ENCODE data around the gene F2R. TPM values are rescaled to one million over a fixed set of nuclear protein-coding genes. Genes with fewer than 3 reads are reported as not detected.

The F2R gene
- total and polyA plus RNA-seq, 2 donors from 2014 or later = 14.6 to 15.3 TPM

- Histone ChIP-seq H3K36me3 (ENCODE audit: control insufficient read depth in 2 of 3, insufficient read depth in 3 of 3, low read length in 3 of 3) (no peaks in the 10 kb centered on the region), H3K27me3 (ENCODE audit: control insufficient read depth, insufficient read depth, low read length) (no peaks in the 10 kb centered on the region), H3K9me3 (ENCODE audit: control insufficient read depth in 2 of 3, insufficient read depth in 1 of 3, low read length in 3 of 3) (no peaks in the 10 kb centered on the region), H3K4me1 (ENCODE audit: control insufficient read depth in 2 of 3, insufficient read depth in 2 of 3, low read depth in 1 of 3, low read length in 3 of 3) (peaks cover 0 to 11% (median 5%) of the 10 kb centered on the region in 3 donors), H3K4me3 (ENCODE audit: low read length in 3 of 3) (no peak overlapping the region), H3K27ac (ENCODE audit: low read depth in 2 of 2, low read length in 2 of 2) (peak overlapping the region; percentile 3 to 7), H3K9ac (ENCODE audit: low read length in 3 of 3) (no peak overlapping the region)
- intact Hi-C loops (cut with DNase I) = no loop called here
- DNase-seq = no peak
- TF ChIP-seq, protein P1, sequence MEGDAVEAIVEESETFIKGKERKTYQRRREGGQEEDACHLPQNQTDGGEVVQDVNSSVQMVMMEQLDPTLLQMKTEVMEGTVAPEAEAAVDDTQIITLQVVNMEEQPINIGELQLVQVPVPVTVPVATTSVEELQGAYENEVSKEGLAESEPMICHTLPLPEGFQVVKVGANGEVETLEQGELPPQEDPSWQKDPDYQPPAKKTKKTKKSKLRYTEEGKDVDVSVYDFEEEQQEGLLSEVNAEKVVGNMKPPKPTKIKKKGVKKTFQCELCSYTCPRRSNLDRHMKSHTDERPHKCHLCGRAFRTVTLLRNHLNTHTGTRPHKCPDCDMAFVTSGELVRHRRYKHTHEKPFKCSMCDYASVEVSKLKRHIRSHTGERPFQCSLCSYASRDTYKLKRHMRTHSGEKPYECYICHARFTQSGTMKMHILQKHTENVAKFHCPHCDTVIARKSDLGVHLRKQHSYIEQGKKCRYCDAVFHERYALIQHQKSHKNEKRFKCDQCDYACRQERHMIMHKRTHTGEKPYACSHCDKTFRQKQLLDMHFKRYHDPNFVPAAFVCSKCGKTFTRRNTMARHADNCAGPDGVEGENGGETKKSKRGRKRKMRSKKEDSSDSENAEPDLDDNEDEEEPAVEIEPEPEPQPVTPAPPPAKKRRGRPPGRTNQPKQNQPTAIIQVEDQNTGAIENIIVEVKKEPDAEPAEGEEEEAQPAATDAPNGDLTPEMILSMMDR (IDR thresholded peaks at IDR 0.05; ENCODE audit: borderline replicate concordance, extremely low read depth, insufficient read depth) = no peak
- peak; percentile 21 for FAIRE-seq
Observed at GRCh38 chr5:76683816-76684731, 31.9 kb upstream of the F2R start.

GRCh38 chr5:76684756-76685519 lies 31.0 kb upstream of the F2R start:
- H3K9ac ChIP-seq (ENCODE audit: low read length in 3 of 3) = no peak overlapping the region
- H3K27ac ChIP-seq (ENCODE audit: low read depth in 2 of 2, low read length in 2 of 2) = peak overlapping the region in 1 of 2 donors; percentile 7
- H3K9me3 ChIP-seq (ENCODE audit: control insufficient read depth in 2 of 3, insufficient read depth in 1 of 3, low read length in 3 of 3) = no peaks in the 10 kb centered on the region
- peaks cover 0 to 11% (median 5%) of the 10 kb centered on the region in 3 donors for H3K4me1 ChIP-seq (ENCODE audit: control insufficient read depth in 2 of 3, insufficient read depth in 2 of 3, low read depth in 1 of 3, low read length in 3 of 3)
- H3K36me3 ChIP-seq (ENCODE audit: control insufficient read depth in 2 of 3, insufficient read depth in 3 of 3, low read length in 3 of 3) = no peaks in the 10 kb centered on the region
- intact Hi-C loops (cut with DNase I) = no loop called here
- no peak overlapping the region for H3K4me3 ChIP-seq (ENCODE audit: low read length in 3 of 3)
- DNase-seq (no peak), FAIRE-seq (no peak)
- TF ChIP-seq, protein P1 (IDR thresholded peaks at IDR 0.05; ENCODE audit: borderline replicate concordance, extremely low read depth, insufficient read depth) = no peak
- no peaks in the 10 kb centered on the region for H3K27me3 ChIP-seq (ENCODE audit: control insufficient read depth, insufficient read depth, low read length)

DNA sequence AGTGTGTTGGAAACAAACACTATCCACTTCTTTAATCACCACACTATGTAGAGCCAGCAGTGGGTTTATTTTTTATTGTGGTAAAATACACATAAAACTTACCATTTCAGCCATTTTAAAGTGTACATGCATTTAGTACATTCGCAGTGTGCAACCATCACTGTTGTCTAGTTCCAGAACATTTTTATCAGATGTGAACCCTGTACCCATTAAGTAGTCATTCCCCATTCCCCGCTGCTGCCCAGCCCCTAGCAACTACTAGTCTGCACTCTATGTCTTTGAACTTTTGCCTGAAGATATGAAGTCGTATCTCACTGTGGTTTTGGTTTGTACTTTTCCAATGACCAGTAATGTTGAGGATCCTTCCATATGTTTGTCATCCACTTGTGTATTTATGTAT lies 30.2 kb upstream of the F2R start:
- FAIRE-seq (no peak), DNase-seq (no peak)
- Histone ChIP-seq H3K36me3 (ENCODE audit: control insufficient read depth in 2 of 3, insufficient read depth in 3 of 3, low read length in 3 of 3) (no peaks in the 10 kb centered on the region), H3K9ac (ENCODE audit: low read length in 3 of 3) (no peak overlapping the region), H3K27ac (ENCODE audit: low read depth in 2 of 2, low read length in 2 of 2) (no peak overlapping the region), H3K27me3 (ENCODE audit: control insufficient read depth, insufficient read depth, low read length) (no peaks in the 10 kb centered on the region), H3K4me1 (ENCODE audit: control insufficient read depth in 2 of 3, insufficient read depth in 2 of 3, low read depth in 1 of 3, low read length in 3 of 3) (peaks cover under 1 to 11% (median 6%) of the 10 kb centered on the region in 3 donors), H3K9me3 (ENCODE audit: control insufficient read depth in 2 of 3, insufficient read depth in 1 of 3, low read length in 3 of 3) (no peaks in the 10 kb centered on the region), H3K4me3 (ENCODE audit: low read length in 3 of 3) (no peak overlapping the region)
- TF ChIP-seq, protein P1 (IDR thresholded peaks at IDR 0.05; ENCODE audit: borderline replicate concordance, extremely low read depth, insufficient read depth) = no peak
- intact Hi-C loops (cut with DNase I) = no loop called here

All from kidney (tissue), 14 donors.